Stimulated activated memory B cell treated with anti-CD40 and anti-IgM and Interleukin-4, amounts not matched to agents 10 μg/mL and 1 μg/mL and 100 μg/mL, for 72 hours (primary cell): Measurements from ENCODE around the gene SKIC2.

ENCODE experiments used
- ATAC-seq: fragments of 150-1000 bp; cut with Tn5 transposase; 2 replicates; pipeline ENCODE4 v1.10.0; 2021
- H3K27ac Mint-ChIP-seq: one replicate; pipeline ENCODE4 v1.8.0; 2022; ENCODE audit warnings: mild to moderate bottlenecking, mixed read lengths
- H3K27me3 Mint-ChIP-seq: one replicate; pipeline ENCODE4 v1.8.0; 2022; ENCODE audit warnings: mixed read lengths
- H3K36me3 Mint-ChIP-seq: one replicate; pipeline ENCODE4 v1.8.0; 2022; ENCODE audit warnings: mixed read lengths
- H3K4me1 Mint-ChIP-seq: one replicate; pipeline ENCODE4 v1.8.0; 2022; ENCODE audit warnings: mixed read lengths
- H3K4me3 Mint-ChIP-seq: one replicate; pipeline ENCODE4 v1.8.0; 2022; ENCODE audit warnings: mild to moderate bottlenecking, moderate library complexity, mixed read lengths
- H3K9me3 Mint-ChIP-seq: one replicate; pipeline ENCODE4 v1.8.0; 2022; ENCODE audit warnings: mixed read lengths

The SKIC2 gene

DNA sequence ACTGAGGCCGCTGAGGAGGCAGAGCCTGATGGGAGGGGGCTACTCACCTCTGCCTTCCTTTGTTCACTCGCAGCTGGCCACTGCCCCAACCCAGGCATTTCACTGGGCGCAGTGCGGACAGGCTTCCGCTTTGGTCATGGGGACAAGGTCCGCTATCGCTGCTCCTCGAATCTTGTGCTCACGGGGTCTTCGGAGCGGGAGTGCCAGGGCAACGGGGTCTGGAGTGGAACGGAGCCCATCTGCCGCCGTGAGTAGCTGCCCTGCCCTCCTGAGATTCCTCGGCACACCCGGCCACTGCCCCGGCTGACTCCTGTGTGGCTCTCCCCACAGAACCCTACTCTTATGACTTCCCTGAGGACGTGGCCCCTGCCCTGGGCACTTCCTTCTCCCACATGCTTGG, 25.4 kb upstream of the SKIC2 start:
- Mint-ChIP-seq H3K36me3 (no peaks in the 10 kb centered on the region), H3K27ac (no peak overlapping the region), H3K4me3 (no peak overlapping the region), H3K9me3 (no peaks in the 10 kb centered on the region), H3K4me1 (no peaks in the 10 kb centered on the region), H3K27me3 (peaks cover 15% of the 10 kb centered on the region)
- ATAC-seq: no peak

DNA sequence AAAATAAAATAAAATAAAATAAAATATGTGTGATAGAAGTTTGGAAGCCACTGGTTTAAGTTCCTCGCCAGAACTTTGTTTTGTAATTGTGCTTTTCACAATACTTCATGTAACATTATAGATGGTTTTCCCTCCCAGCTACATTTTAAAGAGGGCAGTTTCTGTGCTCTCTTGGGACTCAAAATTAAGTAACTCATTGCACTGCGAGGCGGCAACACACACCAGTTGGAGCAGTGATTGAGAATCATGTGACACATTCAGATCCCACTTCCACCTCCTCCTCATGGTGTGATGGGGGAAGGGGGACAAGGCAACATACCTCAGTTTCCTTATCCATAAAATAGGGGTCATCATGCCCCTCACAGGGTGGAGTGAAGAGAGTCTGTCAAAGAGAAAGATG, 24.0 kb upstream of the SKIC2 start:
- H3K4me3 Mint-ChIP-seq: no peak overlapping the region
- no peaks in the 10 kb centered on the region for H3K36me3 Mint-ChIP-seq
- H3K4me1 Mint-ChIP-seq: no peaks in the 10 kb centered on the region

DNA sequence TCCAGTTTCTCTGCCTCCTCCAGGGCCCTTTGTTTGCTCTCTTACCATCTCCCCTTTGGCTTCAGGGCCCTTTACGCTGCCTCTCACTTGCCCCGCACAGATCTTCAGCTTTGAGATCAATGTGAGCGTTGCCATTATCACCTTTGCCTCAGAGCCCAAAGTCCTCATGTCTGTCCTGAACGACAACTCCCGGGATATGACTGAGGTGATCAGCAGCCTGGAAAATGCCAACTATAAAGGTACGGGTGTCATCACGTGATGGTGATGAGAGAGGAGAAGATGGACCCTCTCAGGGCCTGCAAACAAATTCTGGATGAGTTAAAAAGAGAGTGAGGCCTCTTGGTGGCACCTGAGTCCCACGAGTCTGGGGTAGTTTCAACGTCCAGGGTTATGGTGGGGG, 23.2 kb upstream of the SKIC2 start:
- Mint-ChIP-seq H3K4me1 (no peaks in the 10 kb centered on the region), H3K4me3 (no peak overlapping the region), H3K9me3 (no peaks in the 10 kb centered on the region), H3K27ac (no peak overlapping the region), H3K27me3 (peaks cover 15% of the 10 kb centered on the region), H3K36me3 (no peaks in the 10 kb centered on the region)
- no peak for ATAC-seq

More for the DNA sequence above, 24.0 kb upstream of the SKIC2 start:
- Mint-ChIP-seq H3K9me3 (no peaks in the 10 kb centered on the region), H3K27me3 (peaks cover 15% of the 10 kb centered on the region), H3K27ac (no peak overlapping the region)
- no peak for ATAC-seq

DNA sequence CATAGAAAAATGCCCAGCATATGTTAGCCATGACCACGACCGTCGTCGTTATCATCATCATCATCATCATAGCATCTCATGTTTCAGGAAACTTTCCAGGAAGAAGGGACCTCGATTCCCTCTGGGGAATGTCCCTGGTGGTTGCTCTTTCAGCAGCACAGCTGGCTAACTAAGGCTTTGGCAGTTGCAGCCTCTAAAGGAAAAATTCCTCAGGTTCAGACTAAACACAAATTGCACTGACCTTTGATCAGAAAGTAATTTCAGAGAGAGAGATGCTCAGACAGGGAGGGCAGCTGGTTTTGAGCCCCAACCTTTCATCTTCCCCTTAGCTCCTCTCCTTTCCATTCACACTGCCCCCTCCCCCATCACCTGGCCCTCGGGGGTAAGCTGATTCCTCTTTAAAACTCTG, 18.7 kb upstream of the SKIC2 start:
- Mint-ChIP-seq H3K4me3 (no peak overlapping the region), H3K27ac (no peak overlapping the region), H3K4me1 (peaks cover 2% of the 10 kb centered on the region), H3K9me3 (no peaks in the 10 kb centered on the region), H3K36me3 (no peaks in the 10 kb centered on the region), H3K27me3 (peaks cover 31% of the 10 kb centered on the region)
- ATAC-seq: no peak

DNA sequence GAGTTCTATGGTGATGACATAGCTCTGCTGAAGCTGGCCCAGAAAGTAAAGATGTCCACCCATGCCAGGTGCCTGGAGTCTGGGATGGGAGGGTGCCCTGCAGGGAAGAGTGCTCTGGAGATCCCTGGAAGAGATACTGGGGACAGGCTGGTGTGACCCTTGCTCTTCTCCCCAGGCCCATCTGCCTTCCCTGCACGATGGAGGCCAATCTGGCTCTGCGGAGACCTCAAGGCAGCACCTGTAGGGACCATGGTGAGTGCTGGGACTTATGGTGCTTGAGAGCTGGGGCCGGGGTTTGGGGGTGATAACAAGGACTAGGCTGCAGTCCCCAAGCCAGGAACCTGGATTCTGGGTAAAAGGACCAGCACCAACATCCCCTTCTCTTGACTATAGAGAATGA, 15.2 kb upstream of the SKIC2 start:
- H3K4me3 Mint-ChIP-seq: no peak overlapping the region
- H3K4me1 Mint-ChIP-seq: peaks cover 7% of the 10 kb centered on the region
- peaks cover 36% of the 10 kb centered on the region for H3K27me3 Mint-ChIP-seq
- no peak for ATAC-seq
- H3K9me3 Mint-ChIP-seq: no peaks in the 10 kb centered on the region
- H3K27ac Mint-ChIP-seq: no peak overlapping the region
- H3K36me3 Mint-ChIP-seq: no peaks in the 10 kb centered on the region

DNA sequence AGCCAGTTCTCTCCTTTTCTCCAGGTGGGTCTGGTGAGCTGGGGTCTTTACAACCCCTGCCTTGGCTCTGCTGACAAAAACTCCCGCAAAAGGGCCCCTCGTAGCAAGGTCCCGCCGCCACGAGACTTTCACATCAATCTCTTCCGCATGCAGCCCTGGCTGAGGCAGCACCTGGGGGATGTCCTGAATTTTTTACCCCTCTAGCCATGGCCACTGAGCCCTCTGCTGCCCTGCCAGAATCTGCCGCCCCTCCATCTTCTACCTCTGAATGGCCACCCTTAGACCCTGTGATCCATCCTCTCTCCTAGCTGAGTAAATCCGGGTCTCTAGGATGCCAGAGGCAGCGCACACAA, 13.8 kb upstream of the SKIC2 start:
- H3K36me3 Mint-ChIP-seq: no peaks in the 10 kb centered on the region
- H3K4me1 Mint-ChIP-seq: peaks cover 7% of the 10 kb centered on the region
- H3K4me3 Mint-ChIP-seq: no peak overlapping the region
- no peaks in the 10 kb centered on the region for H3K9me3 Mint-ChIP-seq
- H3K27ac Mint-ChIP-seq: no peak overlapping the region
- H3K27me3 Mint-ChIP-seq: peaks cover 36% of the 10 kb centered on the region
- ATAC-seq: no peak

DNA sequence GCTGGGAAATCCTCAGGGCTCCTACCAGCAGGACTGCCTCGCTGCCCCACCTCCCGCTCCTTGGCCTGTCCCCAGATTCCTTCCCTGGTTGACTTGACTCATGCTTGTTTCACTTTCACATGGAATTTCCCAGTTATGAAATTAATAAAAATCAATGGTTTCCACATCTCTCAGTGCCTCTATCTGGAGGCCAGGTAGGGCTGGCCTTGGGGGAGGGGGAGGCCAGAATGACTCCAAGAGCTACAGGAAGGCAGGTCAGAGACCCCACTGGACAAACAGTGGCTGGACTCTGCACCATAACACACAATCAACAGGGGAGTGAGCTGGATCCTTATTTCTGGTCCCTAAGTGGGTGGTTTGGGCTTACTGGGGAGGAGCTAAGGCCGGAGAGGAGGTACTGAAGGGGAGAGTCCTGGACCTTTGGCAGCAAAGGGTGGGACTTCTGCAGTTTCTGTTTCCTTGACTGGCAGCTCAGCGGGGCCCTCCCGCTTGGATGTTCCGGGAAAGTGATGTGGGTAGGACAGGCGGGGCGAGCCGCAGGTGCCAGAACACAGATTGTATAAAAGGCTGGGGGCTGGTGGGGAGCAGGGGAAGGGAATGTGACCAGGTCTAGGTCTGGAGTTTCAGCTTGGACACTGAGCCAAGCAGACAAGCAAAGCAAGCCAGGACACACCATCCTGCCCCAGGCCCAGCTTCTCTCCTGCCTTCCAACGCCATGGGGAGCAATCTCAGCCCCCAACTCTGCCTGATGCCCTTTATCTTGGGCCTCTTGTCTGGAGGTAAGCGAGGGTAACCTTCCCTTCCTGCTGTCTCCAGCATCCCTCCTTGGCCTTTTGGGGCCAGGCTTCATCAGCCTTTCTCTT, 13.2 kb upstream of the SKIC2 start, which contains the start of gene CFB:
CFB (plus strand) TSS at position 589 of the 863 bp plus-strand sequence; CDS start at position 716, 127 bp downstream.
- Mint-ChIP-seq H3K9me3 (no peaks in the 10 kb centered on the region), H3K4me3 (no peak within 1 kb of the TSS), H3K4me1 (peaks cover 7% of the 10 kb centered on the region), H3K27me3 (peaks cover 36% of the 10 kb centered on the region), H3K27ac (no peak within 1 kb of the TSS), H3K36me3 (no peaks in the 10 kb centered on the region)
- ATAC-seq: no peak

DNA sequence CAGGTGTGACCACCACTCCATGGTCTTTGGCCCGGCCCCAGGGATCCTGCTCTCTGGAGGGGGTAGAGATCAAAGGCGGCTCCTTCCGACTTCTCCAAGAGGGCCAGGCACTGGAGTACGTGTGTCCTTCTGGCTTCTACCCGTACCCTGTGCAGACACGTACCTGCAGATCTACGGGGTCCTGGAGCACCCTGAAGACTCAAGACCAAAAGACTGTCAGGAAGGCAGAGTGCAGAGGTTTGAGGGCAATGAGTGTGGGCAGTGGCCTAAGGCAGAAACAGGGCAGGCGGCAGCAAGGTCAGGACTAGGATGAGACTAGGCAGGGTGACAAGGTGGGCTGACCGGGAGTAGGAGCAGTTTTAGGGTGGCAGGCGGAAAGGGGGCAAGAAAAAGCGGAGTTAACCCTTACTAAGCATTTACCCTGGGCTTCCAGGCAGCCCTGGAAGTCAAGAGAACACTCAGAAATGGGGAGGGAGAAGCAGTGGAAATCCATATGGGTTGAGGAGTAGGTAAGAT, 12.5 kb upstream of the SKIC2 start:
- Mint-ChIP-seq H3K4me3 (no peak overlapping the region), H3K27me3 (peaks cover 36% of the 10 kb centered on the region), H3K27ac (no peak overlapping the region), H3K36me3 (no peaks in the 10 kb centered on the region), H3K4me1 (peaks cover 7% of the 10 kb centered on the region), H3K9me3 (no peaks in the 10 kb centered on the region)
- no peak for ATAC-seq

DNA sequence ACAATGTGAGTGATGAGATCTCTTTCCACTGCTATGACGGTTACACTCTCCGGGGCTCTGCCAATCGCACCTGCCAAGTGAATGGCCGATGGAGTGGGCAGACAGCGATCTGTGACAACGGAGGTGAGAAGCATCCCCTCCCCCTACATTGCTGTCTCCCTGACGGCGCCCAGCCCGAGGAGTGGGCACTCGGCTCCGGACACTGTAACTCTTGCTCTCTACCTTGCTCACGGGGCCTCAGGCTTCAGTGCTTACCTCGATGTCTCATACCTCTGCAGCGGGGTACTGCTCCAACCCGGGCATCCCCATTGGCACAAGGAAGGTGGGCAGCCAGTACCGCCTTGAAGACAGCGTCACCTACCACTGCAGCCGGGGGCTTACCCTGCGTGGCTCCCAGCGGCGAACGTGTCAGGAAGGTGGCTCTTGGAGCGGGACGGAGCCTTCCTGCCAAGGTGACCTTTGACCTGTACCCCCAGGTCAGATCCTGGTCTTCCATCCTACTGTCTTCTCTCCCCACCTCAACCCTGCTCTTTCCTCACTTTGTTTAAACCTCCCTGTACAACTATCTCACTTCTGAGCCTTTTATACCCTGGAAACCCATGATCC, 11.8 kb upstream of the SKIC2 start:
- Mint-ChIP-seq H3K9me3 (no peaks in the 10 kb centered on the region), H3K4me3 (no peak overlapping the region), H3K27me3 (peaks cover 33% of the 10 kb centered on the region), H3K36me3 (no peaks in the 10 kb centered on the region), H3K27ac (no peak overlapping the region), H3K4me1 (peaks cover 7% of the 10 kb centered on the region)
- no peak for ATAC-seq

DNA sequence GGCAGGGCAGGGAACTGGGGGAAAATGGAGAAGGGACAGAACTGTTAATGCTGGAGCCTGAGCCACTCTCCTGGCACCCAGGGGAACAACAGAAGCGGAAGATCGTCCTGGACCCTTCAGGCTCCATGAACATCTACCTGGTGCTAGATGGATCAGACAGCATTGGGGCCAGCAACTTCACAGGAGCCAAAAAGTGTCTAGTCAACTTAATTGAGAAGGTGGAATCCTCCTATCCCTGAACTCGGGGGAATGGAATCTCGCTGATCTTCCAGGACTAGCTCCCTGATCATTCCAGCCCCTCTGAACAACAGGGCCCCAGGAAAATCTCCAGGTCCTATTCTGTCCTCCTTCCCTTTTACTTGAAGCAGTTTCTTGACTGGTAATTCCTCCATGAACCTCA, 11.1 kb upstream of the SKIC2 start:
- peaks cover 26% of the 10 kb centered on the region for H3K27me3 Mint-ChIP-seq
- H3K4me3 Mint-ChIP-seq: no peak overlapping the region
- no peak overlapping the region for H3K27ac Mint-ChIP-seq
- ATAC-seq: no peak
- H3K4me1 Mint-ChIP-seq: peaks cover 7% of the 10 kb centered on the region
- H3K36me3 Mint-ChIP-seq: peaks cover 3% of the 10 kb centered on the region
- no peaks in the 10 kb centered on the region for H3K9me3 Mint-ChIP-seq

DNA sequence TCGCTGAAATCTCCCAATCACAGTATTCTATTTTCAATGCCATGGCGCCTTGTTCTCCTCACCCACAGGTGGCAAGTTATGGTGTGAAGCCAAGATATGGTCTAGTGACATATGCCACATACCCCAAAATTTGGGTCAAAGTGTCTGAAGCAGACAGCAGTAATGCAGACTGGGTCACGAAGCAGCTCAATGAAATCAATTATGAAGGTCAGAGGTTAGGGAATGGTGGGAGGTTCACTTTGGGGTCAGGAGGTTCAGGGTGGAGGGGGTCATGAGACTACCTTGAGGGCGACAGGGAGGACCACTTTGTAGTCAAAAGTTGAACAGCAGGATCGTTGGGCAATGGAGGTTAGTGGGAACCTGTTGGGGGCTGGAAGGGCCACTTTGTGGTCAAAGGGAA, 10.7 kb upstream of the SKIC2 start:
- peaks cover 22% of the 10 kb centered on the region for H3K27me3 Mint-ChIP-seq
- no peak overlapping the region for H3K27ac Mint-ChIP-seq
- peaks cover 8% of the 10 kb centered on the region for H3K36me3 Mint-ChIP-seq
- H3K4me1 Mint-ChIP-seq: peaks cover 7% of the 10 kb centered on the region
- no peak overlapping the region for H3K4me3 Mint-ChIP-seq
- ATAC-seq: no peak
- no peaks in the 10 kb centered on the region for H3K9me3 Mint-ChIP-seq

DNA sequence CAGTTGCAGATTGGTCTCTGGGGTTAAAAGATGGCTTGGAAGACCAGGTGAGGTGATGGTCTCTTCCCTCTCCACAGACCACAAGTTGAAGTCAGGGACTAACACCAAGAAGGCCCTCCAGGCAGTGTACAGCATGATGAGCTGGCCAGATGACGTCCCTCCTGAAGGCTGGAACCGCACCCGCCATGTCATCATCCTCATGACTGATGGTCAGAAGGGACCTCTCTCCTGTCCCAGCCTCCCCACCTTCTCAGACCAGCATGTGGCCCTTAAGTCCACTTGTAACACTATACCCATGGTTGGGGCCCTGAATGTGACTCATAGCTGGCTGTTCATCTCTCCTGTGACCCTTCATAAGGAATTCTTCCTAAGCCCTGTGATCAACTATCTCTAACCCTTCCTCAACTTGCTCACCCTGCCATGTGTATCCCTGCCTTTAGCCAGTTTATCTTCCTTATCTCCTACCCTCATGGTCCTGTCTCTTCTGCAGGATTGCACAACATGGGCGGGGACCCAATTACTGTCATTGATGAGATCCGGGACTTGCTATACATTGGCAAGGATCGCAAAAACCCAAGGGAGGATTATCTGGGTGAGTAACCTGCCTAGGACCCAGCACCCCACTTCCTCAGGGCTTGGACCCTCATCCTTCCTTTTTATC, 10.1 kb upstream of the SKIC2 start:
- Mint-ChIP-seq H3K9me3 (no peaks in the 10 kb centered on the region), H3K27ac (no peak overlapping the region), H3K4me3 (no peak overlapping the region), H3K36me3 (peaks cover 13% of the 10 kb centered on the region), H3K27me3 (peaks cover 16% of the 10 kb centered on the region), H3K4me1 (peaks cover 7% of the 10 kb centered on the region)
- ATAC-seq: no peak

DNA sequence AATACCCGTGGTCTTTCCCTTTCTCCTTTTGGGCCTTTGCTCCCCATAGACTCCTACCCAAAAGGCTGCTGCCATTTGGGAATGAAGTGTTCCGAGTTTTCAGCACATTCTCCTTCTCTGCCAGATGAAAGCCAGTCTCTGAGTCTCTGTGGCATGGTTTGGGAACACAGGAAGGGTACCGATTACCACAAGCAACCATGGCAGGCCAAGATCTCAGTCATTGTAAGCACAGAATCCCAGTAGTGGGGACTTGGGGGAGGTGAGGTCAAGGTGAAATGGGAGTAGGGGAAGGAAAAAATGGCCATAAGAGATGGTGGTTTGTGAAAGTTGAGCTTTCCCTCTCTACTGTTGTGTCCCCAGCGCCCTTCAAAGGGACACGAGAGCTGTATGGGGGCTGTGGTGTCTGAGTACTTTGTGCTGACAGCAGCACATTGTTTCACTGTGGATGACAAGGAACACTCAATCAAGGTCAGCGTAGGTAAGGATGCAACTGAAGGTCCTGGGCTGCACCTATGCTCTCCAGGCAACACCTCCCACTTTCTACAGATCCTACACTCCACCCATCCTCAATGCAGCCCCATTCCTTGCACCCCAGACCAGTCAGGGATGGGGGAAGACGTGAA, 8.9 kb upstream of the SKIC2 start:
- peaks cover 7% of the 10 kb centered on the region for H3K27me3 Mint-ChIP-seq
- no peak for ATAC-seq
- H3K9me3 Mint-ChIP-seq: no peaks in the 10 kb centered on the region
- peaks cover 7% of the 10 kb centered on the region for H3K4me1 Mint-ChIP-seq
- H3K36me3 Mint-ChIP-seq: peaks cover 25% of the 10 kb centered on the region
- no peak overlapping the region for H3K4me3 Mint-ChIP-seq
- no peak overlapping the region for H3K27ac Mint-ChIP-seq

DNA sequence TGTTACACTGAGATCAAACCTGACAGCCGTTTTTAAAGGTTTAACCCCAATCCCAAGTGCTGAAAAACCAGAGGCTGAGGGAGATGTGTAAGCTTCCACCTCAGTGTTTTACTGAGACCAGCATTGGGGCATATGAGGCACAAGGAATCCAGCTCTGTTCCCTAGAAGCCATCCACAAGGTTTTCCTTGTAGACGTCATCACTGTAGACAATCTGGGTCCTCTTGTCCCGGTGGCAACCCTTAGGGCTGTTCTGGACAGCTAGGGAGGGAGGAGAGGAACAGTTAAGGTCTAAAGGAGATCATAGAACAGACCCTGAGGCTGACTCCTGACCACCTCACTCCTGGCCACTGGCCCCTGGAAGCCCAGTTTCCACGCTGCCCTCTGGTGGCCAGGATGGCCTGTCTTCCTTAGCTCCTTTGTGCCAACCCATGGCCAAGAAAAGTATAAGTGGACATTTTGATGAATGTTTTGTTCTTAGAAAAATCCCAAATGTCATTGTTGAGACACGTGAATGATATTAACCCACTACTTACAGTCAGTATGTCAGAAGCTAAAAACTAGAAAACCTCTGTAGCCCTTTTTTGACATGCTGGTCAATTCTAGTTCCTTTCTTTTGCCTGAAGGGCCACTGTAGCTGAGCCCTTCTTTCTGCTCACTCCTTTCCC, 6.7 kb upstream of the SKIC2 start:
- Mint-ChIP-seq H3K9me3 (no peaks in the 10 kb centered on the region), H3K27me3 (no peaks in the 10 kb centered on the region)

DNA sequence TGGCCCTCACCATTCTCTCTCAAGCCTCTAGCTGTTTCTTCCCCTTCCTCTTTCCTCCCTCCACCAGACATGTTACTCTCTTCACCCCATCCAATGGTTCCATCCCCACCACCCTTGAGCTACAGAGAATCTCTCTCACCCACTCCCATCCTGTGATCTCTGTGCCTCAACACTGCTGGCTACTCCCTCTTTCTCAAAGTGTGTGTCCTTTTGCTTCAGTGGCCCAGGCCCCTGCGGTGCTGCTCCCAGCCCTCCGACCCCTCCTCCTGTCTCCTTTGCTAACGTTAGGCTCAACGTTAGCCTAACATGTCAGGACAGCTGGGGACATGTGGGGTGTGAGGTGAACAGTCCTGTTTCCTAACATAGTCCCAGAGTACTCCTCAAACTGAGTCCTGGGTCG, 6.1 kb upstream of the SKIC2 start:
- Mint-ChIP-seq H3K36me3 (peaks cover 36% of the 10 kb centered on the region), H3K4me1 (peaks cover 8% of the 10 kb centered on the region), H3K27ac (peak overlapping the region; percentile 18), H3K27me3 (no peaks in the 10 kb centered on the region), H3K4me3 (no peak overlapping the region), H3K9me3 (no peaks in the 10 kb centered on the region)
- ATAC-seq: no peak

More for the DNA sequence above, 6.7 kb upstream of the SKIC2 start:
- Mint-ChIP-seq H3K4me1 (peaks cover 2% of the 10 kb centered on the region), H3K27ac (peak overlapping the region; percentile 18), H3K4me3 (no peak overlapping the region), H3K36me3 (peaks cover 36% of the 10 kb centered on the region)
- peak; percentile 59 for ATAC-seq
